ENCODE measurements around the gene TNFSF4. TPM values are rescaled to one million over a fixed set of nuclear protein-coding genes. Genes with fewer than 3 reads are reported as not detected.

Gene TNFSF4
- total RNA-seq, 1 donor from 2014 or later, result 3.3 TPM

DNA sequence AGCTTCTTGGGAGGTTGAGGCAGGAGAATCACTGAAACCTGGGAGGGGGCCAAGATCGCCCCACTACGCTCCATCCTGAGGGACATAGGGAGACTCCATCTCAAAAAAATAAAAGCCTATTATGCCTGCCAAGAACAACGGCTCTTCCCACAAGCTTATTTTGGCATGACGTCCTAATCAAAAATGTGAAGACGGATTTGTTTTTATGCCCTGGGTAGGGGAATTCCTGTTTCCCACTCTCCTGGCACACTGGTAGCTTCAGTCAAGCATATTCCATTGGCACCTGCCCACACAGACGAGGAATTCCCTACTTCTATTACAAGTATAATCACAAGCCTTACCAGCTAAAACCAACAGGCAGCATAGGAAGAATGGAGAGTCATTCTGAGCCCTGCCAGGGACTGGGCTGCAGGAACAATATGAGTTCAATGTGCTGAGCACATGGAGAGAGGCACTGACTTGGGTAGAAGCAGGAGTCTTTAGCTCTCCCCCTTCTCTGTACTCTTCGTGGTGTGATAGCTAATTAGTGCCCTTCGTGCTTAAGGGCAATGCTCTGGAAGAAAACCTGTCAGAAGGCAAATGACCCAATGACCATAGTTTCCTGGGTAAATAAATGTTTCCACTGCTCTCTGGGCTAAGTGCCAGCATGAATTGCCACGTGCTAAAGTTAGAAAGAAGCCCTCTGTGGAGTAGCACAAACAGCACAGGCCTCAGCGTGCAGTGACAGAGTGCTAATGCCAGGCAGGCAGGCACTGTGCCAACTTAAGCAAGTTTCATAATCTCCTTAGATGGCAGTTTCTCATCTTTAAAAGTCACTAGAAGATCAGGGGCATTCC lies 16.8 kb downstream of the TNFSF4 start:
- Histone ChIP-seq H2AFZ (ENCODE audit: low read depth, low read length) (no peak overlapping the region), H3K4me1 (ENCODE audit: insufficient read depth, low read length) (peaks cover 27% of the 10 kb centered on the region), H3K4me2 (ENCODE audit: low read length) (peak overlapping the region; percentile 27), H4K20me1 (ENCODE audit: insufficient read depth, low read length) (no peaks in the 10 kb centered on the region), H3K36me3 (ENCODE audit: insufficient read depth, low read length) (no peaks in the 10 kb centered on the region), H3K27ac (ENCODE audit: low read depth, low read length) (peak overlapping the region; percentile 43), H3K27me3 (ENCODE audit: insufficient read depth, low read length) (no peaks in the 10 kb centered on the region), H3K4me3 (ENCODE audit: insufficient read depth, low read depth, low read length) (no peak overlapping the region), H3K9ac (ENCODE audit: low read length) (peak overlapping the region; percentile 17), H3K79me2 (ENCODE audit: insufficient read depth, low read length) (no peaks in the 10 kb centered on the region), H3K9me3 (ENCODE audit: insufficient read depth, low read depth, low read length) (no peaks in the 10 kb centered on the region)
- Mint-ChIP-seq H3K27ac (ENCODE audit: unreplicated experiment) (no peak overlapping the region), H3K27me3 (ENCODE audit: low read depth, unreplicated experiment) (peaks cover 3% of the 10 kb centered on the region), H3K4me1 (ENCODE audit: low read depth, unreplicated experiment) (peaks cover 6% of the 10 kb centered on the region), H3K4me3 (ENCODE audit: unreplicated experiment) (no peak overlapping the region), H3K9me3 (ENCODE audit: unreplicated experiment) (peaks cover 3% of the 10 kb centered on the region), H3K36me3 (ENCODE audit: low read depth, unreplicated experiment) (peaks cover 7% of the 10 kb centered on the region)
- FAIRE-seq, result no peak
- no peak for TF ChIP-seq EZH2 (IDR thresholded peaks at IDR 0.05; ENCODE audit: insufficient read depth, low read length)
- TF ChIP-seq CTCF (IDR thresholded peaks at IDR 0.05; ENCODE audit: insufficient read depth, low read depth, low read length), result no peak
- DNase-seq (ENCODE audit: low read depth), result peak; percentile 88

- TF ChIP-seq CTCF (IDR thresholded peaks at IDR 0.05; ENCODE audit: insufficient read depth, low read depth, low read length) (no peak), EZH2 (IDR thresholded peaks at IDR 0.05; ENCODE audit: insufficient read depth, low read length) (no peak)
These were observed 19.4 kb downstream of the TNFSF4 start for GRCh38 chr1:173187671-173188237.

More at GRCh38 chr1:173187671-173188237, 19.4 kb downstream of the TNFSF4 start:
- Histone ChIP-seq H4K20me1 (ENCODE audit: insufficient read depth, low read length) (no peaks in the 10 kb centered on the region), H3K27ac (ENCODE audit: low read depth, low read length) (no peak overlapping the region), H3K4me2 (ENCODE audit: low read length) (no peak overlapping the region), H2AFZ (ENCODE audit: low read depth, low read length) (no peak overlapping the region), H3K27me3 (ENCODE audit: insufficient read depth, low read length) (no peaks in the 10 kb centered on the region), H3K4me3 (ENCODE audit: insufficient read depth, low read depth, low read length) (no peak overlapping the region), H3K9me3 (ENCODE audit: insufficient read depth, low read depth, low read length) (no peaks in the 10 kb centered on the region), H3K4me1 (ENCODE audit: insufficient read depth, low read length) (peaks cover 15% of the 10 kb centered on the region), H3K9ac (ENCODE audit: low read length) (no peak overlapping the region), H3K79me2 (ENCODE audit: insufficient read depth, low read length) (no peaks in the 10 kb centered on the region), H3K36me3 (ENCODE audit: insufficient read depth, low read length) (no peaks in the 10 kb centered on the region)
- Mint-ChIP-seq H3K4me1 (ENCODE audit: low read depth, unreplicated experiment) (peaks cover 4% of the 10 kb centered on the region), H3K27me3 (ENCODE audit: low read depth, unreplicated experiment) (peaks cover 3% of the 10 kb centered on the region), H3K27ac (ENCODE audit: unreplicated experiment) (no peak overlapping the region), H3K4me3 (ENCODE audit: unreplicated experiment) (no peak overlapping the region), H3K9me3 (ENCODE audit: unreplicated experiment) (peaks cover 3% of the 10 kb centered on the region), H3K36me3 (ENCODE audit: low read depth, unreplicated experiment) (peaks cover 7% of the 10 kb centered on the region)
- DNase-seq (ENCODE audit: low read depth) (no peak), FAIRE-seq (no peak)
